NCI-H2171 (cell line): ENCODE results near the gene CA12.

Experiments used
- DNase-seq: peaks from one replicate; lab custom pipeline; 2025; lab: John Stamatoyannopoulos, UW

Gene CA12

DNA sequence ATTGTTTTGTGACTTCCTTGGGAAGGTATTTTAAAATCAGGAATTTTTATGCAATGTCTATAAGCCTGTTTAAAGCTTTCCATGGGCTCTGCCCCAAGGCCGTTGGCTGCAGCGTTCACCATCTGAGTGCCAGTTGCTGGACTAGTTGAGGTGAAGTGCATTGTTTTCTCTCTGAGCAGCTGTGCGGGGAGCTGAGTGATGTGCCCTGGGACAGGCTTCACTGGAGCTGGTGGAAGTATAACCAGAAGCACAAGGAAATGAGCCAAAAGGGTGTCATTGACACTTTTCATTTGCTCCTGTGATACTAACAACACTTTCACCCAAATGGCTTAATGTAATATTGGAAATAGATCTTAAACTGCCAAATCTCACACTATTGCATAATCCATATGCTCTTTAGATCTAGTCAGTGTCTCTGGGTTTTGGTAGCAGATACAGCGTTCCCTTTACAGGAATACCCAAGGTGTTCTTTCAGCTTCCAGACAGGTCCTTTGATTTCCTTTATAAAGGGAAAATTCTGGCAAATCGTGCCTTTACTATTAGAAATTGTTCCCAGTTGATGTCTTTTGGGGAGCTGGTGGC is 75.1 kb downstream of the CA12 start:
- DNase-seq, result no peak

GRCh38 chr15:63305260-63305659 is 76.4 kb downstream of the CA12 start:
- DNase-seq, result no peak

GRCh38 chr15:63301088-63301487 is 80.6 kb downstream of the CA12 start:
- DNase-seq, result no peak

GRCh38 chr15:63299943-63300575 is 81.6 kb downstream of the CA12 start:
- no peak for DNase-seq

DNA sequence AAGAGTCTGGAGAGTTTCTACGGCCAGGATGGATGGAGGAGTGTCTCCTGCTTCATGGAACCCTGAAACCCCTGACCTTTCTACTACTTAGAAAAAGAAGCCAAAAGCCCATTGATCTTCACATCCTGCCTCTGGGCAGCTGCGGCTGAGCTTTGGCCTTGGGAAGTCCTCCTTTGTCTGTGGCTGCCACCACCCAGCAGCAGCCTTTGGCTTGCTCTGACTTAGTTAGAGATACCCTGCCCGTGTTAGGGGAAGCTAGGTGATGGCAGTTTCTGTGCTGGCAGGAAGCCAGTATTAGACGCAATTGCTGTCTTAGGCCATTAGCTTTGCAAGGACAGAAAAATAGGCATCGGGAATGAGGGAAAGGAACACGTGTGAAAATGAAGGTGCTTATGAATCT is 85.5 kb downstream of the CA12 start:
- DNase-seq, result no peak

DNA sequence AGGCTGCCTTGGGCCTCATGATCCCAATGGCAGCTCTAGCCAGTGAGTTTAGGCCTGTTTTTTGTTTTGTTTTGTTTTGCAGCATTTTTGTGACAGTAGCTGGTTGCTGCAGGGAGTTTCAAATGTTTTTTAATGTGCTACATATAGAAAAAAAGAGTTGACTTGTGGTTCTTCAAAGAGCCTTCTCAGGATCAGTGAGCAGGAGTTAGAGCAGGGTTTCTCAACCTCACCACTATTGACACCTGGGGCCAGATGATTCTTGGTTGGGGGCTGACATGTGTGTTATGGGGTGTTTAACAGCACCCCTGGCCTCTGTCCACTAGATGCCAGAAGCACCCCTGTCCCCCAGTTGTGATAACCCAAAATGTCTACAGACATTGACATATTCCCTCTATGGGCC is 86.3 kb downstream of the CA12 start:
- no peak for DNase-seq

DNA sequence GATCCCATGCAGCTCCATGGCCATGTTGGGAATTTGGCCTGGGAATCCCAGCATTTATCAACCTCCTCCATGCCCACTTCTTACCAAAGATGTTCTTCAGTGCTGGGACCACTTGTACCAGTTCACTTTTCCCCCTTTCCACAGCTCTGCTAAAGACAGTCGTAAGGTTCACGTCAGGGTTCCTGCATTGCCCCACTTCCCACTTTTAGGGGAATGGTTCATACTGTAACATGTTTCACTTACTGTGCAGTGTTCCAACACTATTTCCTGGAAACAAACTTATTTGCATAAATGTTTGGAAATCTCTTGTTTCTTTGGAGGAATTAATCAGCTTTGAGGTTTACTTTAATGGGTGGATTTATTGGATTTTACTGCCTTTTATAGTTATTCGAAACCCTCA is 87.3 kb downstream of the CA12 start:
- no peak for DNase-seq

DNA sequence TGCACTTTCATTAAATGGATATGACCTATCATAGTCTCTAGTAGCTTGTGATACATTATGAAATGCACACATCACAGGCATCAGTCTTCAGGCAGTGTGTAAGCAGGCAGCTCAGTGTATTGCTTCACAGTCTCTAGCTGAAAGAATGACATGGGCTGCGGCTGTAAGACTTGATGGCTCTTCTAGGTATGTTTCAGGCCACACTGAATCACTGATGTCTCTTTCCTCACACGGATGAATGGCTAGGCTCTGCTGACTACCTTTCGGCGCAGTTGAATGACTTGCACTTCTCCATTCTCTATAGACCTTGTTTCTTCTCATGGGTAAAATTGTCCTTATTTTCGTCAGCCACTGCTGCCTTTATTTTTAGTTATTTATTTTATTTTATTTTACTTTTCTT is 88.9 kb downstream of the CA12 start:
- no peak for DNase-seq

DNA sequence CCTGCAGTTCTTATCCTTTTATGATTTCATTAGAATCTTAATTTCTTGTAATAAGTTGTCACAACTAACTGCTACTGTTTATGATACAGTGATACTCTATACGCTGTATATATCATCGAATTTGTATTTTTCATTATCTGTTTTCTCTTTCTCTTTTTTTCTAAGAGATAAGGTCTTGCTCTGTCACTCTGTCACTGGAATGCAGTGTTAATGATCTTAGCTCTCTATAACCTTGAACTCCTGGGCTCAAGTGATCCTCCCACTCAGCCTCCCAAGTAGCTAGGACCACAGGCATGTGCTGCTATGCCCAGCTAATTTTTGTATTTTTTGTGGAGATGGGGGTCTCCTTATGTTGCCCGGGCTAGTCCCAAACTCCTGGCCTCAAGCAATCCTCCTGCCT is 89.4 kb downstream of the CA12 start:
- no peak for DNase-seq

GRCh38 chr15:63291507-63291906 is 90.1 kb downstream of the CA12 start:
- DNase-seq, result no peak

DNA sequence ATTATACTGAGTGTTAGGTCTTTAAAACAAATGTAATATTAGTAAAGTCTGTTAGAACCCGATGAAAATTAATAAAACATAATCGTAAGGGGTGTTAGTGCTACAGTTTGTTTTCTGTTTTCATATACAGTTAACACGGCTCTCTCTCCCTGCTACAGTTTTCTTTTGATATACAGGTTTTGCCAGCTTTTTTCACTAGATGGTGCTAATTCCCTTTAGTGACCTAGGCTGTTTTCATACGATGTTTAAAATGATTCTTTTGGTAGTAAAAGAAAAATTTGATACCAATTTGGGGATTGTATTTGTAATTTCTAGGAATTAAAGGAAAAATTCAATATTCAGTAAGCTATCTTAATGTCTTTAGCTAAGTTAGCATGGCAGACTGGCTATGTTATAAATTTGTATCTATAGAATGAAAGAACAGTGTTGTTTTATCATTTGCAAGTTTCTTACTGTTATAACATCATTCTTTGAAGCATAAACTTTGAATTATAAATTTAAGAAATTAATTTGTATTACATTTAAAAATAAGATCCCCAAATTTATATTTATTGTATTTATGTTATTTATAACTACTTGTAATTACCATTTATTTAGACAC is 92.8 kb downstream of the CA12 start:
- DNase-seq, result peak; percentile 67

DNA sequence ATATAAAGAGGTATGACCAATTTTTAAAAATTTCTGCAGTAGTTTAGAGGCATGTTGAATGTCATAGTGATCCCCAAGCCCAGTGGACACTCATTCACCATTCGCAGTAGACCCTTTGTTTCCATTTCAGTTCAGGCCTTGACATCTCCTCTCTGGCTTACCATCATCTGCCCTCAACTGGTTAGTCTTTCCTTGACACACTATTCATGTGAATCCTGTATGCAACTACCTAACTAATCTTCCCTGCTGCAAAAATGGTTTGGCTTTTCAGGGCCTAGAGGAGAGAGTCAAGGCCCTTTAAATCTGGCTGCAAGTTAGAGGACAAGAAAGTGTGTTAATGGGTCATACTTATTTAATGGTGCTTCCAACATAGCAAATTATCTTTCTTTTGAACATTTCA is 93.3 kb downstream of the CA12 start:
- DNase-seq, result no peak

- DNase-seq, result no peak
Observed at GRCh38 chr15:63287109-63287508, 94.5 kb downstream of the CA12 start.

DNA sequence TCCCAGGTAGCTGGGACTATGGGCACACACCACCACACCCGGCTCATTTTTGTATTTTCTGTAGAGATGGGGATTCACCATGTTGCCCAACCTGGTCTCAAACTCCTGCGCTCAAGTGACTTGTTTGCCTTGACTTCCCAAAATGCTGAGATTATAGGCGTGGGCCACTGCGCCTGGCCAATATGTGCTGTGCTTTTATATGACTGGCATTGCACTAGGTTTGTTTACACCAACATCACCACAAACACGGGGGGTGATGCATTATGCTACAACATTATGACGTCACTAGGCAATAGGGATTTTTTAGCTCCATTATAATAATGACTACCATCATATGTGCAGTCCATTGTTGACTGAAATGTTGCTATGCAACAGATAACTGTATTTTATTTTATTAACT is 97.3 kb downstream of the CA12 start:
- DNase-seq, result no peak

- no peak for DNase-seq
Observed at GRCh38 chr15:63283126-63283525, 98.5 kb downstream of the CA12 start.

DNA sequence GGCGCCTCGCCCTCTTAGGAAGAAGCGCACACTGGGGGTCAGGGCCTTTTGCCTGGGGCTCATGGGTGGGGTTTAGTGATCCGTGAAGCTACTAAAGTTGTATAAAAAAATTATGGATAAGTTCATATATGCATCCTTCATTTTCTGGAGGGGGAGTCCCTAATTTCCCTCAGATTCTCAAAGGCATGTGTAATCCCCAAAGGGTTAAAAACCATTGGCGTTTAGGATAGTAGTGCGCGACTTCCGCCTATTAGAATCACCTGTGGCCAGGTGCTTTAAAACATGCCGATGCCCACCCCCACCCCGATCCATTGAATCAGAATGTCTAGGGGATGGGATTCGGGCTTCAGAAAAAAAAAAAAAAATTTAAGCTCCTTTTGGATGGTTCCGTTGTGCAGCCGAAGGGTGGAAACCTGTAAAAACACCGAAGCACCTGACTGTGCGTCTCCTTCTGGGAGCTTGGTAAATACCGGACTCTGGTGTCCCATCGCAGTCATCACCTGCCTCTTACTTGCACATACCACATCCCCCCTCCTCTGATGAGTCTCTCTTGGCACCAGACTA is 103.7 kb downstream of the CA12 start:
- DNase-seq, result no peak

DNA sequence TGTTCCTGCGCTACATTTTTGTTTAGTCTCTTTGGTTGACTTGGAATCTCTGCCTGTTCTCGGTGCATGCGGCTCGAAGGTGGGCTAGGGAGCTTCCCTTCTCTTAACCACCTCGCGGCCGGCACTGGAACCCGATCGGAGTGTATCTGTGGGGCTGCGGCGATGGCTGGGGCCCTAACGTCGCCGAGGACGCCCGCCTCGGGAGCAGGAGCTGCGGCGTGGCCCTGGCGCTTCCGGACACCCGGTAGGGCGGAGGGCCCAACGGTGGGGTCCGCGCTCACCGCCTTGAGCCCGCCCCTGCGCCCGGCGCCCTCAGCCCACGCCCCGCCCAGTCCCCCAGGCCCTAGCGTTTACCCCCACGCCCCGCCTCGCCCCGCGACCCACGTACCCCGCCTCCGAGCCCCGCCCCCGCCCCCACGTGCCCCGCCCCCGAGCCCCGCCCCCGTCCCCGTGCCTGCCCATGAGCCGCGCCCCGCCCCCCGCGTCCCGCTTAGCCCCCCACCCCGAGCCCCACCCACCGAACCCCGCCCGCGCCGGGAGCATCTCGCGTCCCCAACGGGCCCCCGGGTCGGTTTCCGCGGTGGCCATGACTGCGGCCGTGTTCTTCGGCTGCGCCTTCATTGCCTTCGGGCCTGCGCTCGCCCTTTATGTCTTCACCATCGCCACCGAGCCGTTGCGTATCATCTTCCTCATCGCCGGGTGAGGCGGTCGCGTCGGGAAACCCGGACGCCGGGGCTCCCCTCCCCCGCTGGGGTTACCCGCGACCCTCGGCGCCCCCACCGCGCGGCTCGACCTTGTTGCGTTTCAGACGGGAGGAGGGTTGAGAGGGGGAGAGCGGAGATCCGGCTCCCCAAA is 104.4 kb downstream of the CA12 start, which contains the start of gene APH1B:
Gene APH1B (plus strand): TSS at position 568 of the 855 bp plus-strand sequence. CDS start 19 bp downstream, at position 587.
- DNase-seq, result peak; percentile 88

GRCh38 chr15:63276342-63277037 is 105.2 kb downstream of the CA12 start:
- DNase-seq, result no peak

DNA sequence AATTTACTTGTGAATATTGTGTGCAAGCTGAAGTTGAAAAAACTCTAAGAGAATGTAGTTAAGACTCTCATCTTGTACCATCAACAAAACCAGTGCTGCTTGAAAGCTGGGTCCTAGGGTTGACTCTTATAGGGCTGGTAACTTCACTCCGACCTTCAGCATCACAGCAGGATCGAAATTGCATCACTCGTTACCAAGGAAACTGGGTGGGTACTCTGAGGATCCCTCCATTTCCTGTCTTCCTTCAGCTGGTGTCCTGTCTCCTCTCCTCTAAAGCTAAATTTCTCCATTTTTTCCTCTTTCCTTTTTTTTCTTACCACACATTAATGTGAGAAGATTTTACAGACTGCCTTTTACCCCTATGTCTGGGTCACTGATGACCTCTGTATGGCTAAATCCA is 107.2 kb downstream of the CA12 start:
- DNase-seq, result no peak
